Measurements from ENCODE around the gene TPRG1L.
"Not testable (repeated sequence)": the region's sequence is repeated elsewhere in the genome, so short reads cannot be mapped to it uniquely, and the experiment has no call there.

DNA sequence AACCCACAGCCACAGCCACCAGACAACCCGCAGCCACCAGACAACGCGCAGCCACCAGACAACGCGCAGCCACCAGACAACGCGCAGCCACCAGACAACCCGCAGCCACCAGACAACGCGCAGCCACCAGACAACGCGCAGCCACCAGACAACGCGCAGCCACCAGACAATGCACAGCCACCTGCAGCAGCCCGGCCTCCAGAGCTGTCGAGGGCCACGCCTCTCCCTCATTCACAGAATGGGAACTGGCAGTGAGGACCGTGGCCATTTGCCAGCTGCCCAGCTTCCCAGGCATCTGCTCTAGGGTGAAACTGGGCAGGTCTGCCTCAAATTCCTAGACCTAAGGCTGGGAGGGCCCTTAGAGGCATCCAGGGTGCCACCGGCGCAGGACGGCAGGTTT lies 41.1 kb upstream of the TPRG1L start:
- not testable (repeated sequence) for TF ChIP-seq EZH2 (IDR thresholded peaks at IDR 0.05; ENCODE audit: low read depth, unreplicated experiment); CTCF (conservative IDR thresholded peaks at IDR 0.05; ENCODE audit: low read depth in 2 of 2); JUNB (IDR thresholded peaks at IDR 0.05; ENCODE audit: unreplicated experiment); POLR2AphosphoS5 (IDR thresholded peaks at IDR 0.05; ENCODE audit: low read depth); STAT1 (IDR thresholded peaks at IDR 0.05; ENCODE audit: unreplicated experiment); CREB1 (CRISPR knock-in tag; IDR thresholded peaks at IDR 0.05; ENCODE audit: low read depth); EZH2phosphoT487 (IDR thresholded peaks at IDR 0.05; ENCODE audit: unreplicated experiment)
- TF ChIP-seq, protein P1, sequence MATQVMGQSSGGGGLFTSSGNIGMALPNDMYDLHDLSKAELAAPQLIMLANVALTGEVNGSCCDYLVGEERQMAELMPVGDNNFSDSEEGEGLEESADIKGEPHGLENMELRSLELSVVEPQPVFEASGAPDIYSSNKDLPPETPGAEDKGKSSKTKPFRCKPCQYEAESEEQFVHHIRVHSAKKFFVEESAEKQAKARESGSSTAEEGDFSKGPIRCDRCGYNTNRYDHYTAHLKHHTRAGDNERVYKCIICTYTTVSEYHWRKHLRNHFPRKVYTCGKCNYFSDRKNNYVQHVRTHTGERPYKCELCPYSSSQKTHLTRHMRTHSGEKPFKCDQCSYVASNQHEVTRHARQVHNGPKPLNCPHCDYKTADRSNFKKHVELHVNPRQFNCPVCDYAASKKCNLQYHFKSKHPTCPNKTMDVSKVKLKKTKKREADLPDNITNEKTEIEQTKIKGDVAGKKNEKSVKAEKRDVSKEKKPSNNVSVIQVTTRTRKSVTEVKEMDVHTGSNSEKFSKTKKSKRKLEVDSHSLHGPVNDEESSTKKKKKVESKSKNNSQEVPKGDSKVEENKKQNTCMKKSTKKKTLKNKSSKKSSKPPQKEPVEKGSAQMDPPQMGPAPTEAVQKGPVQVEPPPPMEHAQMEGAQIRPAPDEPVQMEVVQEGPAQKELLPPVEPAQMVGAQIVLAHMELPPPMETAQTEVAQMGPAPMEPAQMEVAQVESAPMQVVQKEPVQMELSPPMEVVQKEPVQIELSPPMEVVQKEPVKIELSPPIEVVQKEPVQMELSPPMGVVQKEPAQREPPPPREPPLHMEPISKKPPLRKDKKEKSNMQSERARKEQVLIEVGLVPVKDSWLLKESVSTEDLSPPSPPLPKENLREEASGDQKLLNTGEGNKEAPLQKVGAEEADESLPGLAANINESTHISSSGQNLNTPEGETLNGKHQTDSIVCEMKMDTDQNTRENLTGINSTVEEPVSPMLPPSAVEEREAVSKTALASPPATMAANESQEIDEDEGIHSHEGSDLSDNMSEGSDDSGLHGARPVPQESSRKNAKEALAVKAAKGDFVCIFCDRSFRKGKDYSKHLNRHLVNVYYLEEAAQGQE (IDR thresholded peaks at IDR 0.05; ENCODE audit: unreplicated experiment), result not testable (repeated sequence)
